Measurements from ENCODE around the gene NPAS2. TPM values are rescaled to one million over a fixed set of nuclear protein-coding genes. Genes with fewer than 3 reads are reported as not detected.

Gene NPAS2
- total RNA-seq, 2 donors from 2014 or later, result 30.1 to 56.9 TPM

DNA sequence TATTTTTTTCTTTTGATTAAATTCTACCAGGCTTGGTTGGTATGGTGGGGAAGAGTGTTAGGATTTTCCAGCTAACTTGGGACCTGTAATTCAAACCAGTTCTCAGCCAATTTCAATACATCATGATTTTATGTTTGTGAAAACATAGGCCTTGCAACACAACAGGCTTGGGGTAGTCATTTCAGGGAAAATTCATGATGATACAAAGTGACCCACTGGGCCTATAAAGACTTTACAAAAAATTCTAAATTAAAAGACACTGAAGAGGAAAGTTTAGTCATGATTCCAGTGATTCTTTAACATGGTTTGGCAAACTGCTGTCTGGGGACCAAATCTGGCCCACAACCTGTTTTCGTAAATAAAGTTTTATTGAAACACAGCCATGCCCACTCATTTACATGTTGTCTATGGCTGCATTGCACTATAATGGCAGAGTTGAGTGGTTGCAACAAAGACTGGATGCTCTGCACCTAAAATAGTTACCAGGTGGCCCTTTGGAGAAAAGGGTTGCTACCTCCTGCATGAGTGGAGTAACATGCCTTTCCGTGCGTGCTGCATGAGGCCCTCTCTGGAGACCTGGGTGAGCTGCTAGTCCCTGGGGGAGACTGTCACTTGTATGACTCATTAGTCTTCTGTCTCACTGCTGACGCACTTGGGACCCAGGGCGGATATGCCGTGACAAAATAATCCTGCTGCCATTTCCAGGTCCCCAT lies 73.6 kb downstream of the NPAS2 start:
- DNase-seq (ENCODE audit: low spot score), result no peak
- intact Hi-C loops (cut with DNase I), result no loop called here

GRCh38 chr2:100894105-100894795 lies 74.3 kb downstream of the NPAS2 start:
- DNase-seq (ENCODE audit: low spot score), result no peak
- intact Hi-C loops (cut with DNase I), result no loop called here

- DNase-seq (ENCODE audit: low spot score), result no peak
- intact Hi-C loops (cut with DNase I), result no loop called here
These were observed 74.8 kb downstream of the NPAS2 start for GRCh38 chr2:100894796-100895156.

- intact Hi-C loops (cut with DNase I), result no loop called here
- no peak for DNase-seq (ENCODE audit: low spot score)
These were observed 75.5 kb downstream of the NPAS2 start for GRCh38 chr2:100895402-100895801.

DNA sequence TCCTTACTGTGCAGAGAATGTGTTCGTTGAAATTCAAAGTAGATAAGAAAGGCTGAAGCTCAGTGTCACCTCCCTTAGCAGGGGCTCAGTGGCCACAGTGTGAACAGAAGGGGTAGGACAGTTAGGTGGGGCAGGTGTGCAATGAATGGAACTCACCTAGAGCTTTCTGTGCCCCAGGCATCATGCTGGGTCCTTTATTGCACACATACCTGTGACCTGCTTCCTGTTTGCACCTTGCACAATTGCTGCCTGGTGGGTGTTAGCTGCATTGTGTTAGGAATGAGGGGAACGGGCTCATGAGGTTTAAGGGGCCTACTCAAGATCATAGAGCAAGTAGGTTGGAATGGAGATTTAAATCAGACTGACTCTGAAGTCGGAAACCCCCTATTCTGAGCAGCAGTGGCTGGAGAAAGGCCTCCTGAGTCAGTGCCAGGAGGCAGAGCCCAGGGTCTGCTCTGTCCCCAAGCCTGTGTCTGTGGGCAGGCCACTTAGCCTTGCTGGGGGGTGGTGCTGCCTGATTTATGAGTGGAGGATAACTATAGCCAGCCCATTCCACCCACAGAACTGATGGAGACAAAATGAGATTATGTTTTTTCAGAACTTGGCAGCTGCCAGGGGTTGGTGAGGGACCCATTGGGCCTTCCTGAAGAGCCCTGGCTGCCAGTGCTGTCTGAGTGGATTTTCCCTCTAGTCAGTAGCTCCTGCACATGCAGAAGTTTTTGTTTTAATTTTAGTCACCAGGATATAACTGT lies 76.2 kb downstream of the NPAS2 start:
- intact Hi-C loops (cut with DNase I), result no loop called here
- no peak for DNase-seq (ENCODE audit: low spot score)

DNA sequence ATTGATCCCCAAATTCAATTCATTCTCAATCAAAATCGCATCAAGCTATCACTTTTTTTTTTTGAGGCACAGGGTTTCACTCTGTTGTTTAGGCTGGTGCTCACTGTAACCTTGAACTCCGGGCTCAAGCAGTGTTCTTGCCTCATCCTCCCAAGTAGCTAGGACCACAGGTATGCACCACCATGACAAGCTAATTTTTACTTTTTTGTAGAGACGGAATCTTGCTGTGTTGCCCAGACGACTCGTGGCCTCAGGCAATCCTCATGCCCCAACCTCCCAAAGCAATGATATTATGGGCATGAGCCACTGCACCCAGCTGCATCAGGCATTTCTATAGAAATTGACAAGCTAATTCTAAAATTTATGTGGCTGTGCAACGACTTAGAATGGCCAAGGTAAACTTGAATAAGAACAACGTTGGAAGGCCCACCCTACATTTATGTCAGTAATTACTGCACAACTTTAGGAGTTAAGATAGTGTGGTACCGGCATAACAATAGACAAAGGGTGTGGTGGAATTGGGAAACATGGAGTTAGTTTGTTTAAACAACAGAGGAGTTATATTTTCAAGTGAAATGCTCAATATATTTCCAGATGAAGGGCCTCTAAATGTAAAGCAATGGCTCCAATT lies 78.2 kb downstream of the NPAS2 start:
- no peak for DNase-seq (ENCODE audit: low spot score)
- intact Hi-C loops (cut with DNase I), result no loop called here

DNA sequence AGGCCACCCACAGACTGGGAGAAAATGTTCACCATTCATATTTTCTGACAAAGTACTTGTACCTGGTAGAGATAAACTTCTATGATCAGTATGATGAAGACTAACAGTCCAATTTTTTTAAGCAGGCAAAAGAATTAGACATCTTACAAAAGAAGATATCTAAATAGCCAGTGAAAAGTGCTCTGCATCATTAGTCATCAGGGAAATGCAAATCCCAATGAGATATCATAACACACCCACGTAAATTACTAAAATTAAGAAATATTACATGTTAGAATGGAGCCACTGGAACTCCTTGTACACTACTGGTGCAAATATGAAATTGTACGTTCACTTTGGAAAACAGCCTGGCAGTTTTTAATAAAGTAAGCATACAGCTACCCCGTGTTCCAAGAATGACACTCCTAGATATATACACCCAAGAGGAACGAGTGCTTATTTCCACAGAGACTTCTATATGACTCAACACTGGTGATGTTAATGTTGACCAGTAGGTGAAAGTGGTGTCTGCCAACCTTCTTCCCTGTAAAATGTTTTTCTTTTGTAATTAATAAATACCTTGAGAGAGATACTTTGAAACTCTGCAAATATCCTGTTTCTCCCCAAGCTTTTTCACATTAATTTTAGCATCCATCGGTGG lies 80.3 kb downstream of the NPAS2 start:
- intact Hi-C loops (cut with DNase I), result no loop called here

DNA sequence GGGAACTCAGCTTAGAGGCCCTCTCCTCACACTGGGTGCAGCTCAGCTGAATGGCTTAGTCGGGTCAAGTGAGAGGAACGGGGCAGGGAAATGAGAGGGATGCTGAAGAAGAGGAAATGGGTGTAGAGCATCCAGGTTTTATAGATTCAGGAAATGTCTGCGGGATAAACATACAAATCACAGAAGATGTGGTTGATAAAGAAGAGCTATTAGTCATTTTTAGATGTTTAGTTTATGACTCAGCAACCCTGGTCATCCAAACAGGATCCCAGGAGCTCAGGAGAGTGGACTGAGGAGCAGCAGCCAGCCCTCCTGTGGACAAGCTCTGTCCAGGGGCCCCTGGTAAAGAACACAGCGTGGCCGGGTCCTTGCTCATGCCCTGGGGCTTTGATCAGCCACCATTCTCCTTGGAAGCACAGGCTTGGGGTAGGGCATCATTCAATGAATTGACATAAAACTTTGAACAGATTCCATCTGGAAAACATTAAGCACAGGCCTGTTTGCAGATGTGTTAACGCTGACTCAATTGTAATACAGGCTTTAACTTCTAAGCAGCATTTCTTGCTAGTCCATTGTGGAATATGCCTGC lies 83.0 kb downstream of the NPAS2 start:
- DNase-seq (ENCODE audit: low spot score), result no peak
- intact Hi-C loops (cut with DNase I), result no loop called here

More for the DNA sequence above, 80.3 kb downstream of the NPAS2 start:
- no peak for DNase-seq (ENCODE audit: low spot score)

DNA sequence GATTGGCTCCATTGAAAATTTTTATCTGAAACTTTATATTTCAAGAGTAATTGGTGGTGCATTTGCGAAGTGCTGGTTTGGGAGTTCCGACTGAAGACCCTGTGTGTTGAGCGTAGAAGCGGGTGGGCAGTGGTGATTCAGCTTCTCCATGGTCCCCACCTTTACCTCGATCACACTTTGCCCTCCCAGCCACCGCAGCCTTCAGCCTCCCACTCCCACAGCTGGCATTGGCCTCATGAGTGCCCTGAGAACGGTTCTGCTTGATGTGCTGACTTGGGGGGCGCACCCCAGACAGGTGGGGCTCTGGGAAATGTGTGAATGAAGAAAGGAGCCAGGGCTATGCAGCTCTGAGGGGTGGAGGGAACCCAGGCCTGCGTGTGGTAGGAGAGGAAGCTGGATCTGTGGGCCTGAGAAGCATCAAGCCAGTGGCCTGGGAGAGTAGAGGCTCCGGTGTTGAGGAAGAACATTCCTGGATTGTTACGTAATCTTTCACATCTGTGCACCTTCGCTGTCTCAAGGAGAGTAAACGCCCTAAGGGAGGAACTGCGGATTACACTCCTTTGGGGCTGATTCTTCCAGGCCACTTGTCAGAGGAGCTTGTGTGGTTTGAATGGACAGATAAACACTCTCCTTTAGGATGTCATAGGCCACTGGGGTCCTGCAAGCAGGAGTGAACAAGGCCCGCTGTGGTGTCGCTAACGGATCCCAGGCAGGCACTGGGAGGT lies 83.8 kb downstream of the NPAS2 start:
- DNase-seq (ENCODE audit: low spot score), result no peak
- intact Hi-C loops (cut with DNase I), result no loop called here

- intact Hi-C loops (cut with DNase I), result no loop called here
- no peak for DNase-seq (ENCODE audit: low spot score)
These were observed 85.3 kb downstream of the NPAS2 start for GRCh38 chr2:100905132-100905805.

DNA sequence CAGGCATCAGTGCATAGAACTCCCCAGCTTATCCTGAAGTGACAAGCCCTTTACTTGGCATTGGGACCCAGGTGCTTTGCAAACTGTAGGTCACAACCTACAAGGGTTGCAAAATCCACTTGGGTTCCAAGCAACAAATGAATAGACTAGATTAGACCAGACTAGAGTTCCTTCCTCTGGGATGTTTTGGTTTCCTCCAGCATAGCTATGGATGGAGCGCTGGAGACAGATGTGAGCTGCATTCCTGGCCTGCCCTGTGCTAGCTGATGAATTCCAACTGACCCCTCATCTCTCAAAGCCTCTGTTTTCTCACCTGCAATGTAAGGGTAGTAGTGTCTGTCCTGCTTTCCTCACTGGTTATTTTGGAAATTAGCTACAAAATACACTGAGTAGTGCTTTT lies 86.2 kb downstream of the NPAS2 start:
- intact Hi-C loops (cut with DNase I), result no loop called here
- DNase-seq (ENCODE audit: low spot score), result no peak

- DNase-seq (ENCODE audit: low spot score), result no peak
- intact Hi-C loops (cut with DNase I), result no loop called here
These were observed 86.7 kb downstream of the NPAS2 start for GRCh38 chr2:100906679-100907078.

DNA sequence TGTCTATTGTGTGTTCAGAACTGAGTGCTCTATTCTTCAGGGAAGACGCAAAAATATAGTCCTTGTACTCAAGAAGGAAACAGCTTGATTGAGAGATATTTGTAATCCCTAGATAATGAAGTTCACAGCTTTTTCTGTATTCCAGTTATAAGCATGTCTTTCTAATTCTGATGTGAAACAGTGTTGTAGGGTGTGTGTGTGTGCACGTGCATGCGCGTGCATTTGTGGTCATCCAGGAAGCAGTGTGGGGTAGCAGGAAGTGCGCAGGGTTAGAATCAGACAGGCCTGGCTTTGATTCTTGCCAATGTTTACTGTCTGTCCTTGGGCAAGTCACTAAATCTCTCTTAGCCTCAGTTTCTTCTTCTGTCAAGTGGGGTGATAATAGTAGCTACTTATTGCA lies 87.9 kb downstream of the NPAS2 start:
- intact Hi-C loops (cut with DNase I), result no loop called here
- no peak for DNase-seq (ENCODE audit: low spot score)

DNA sequence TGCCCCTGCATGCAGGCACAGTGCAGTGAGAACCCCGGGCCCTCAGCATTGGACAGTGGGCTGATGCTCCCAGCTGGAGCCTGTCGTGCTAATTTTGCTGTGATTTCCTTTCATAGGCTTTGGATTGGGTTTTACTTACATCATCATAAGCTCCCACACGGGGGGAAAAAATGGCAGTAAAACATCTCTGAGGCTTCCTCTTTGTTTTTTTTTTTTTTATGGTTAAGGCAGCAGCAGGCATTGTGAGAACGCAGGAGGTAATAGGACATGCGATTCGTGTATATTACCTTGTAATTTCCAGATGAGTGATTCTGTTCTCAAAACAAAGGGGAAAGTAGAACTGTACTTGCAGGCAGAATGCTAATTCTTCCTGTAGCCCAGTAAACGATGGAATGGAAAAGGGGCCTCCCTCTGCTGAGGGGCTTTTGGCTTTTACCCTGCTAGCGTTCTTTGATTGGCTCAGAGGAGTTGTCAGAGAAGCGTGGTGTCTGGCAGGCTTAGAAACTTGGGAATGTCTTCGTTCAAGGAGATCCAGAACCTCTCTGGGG lies 89.7 kb downstream of the NPAS2 start:
- intact Hi-C loops (cut with DNase I), result no loop called here
- DNase-seq (ENCODE audit: low spot score), result no peak

GRCh38 chr2:100910111-100910510 lies 90.2 kb downstream of the NPAS2 start:
- intact Hi-C loops (cut with DNase I), result no loop called here
- no peak for DNase-seq (ENCODE audit: low spot score)

DNA sequence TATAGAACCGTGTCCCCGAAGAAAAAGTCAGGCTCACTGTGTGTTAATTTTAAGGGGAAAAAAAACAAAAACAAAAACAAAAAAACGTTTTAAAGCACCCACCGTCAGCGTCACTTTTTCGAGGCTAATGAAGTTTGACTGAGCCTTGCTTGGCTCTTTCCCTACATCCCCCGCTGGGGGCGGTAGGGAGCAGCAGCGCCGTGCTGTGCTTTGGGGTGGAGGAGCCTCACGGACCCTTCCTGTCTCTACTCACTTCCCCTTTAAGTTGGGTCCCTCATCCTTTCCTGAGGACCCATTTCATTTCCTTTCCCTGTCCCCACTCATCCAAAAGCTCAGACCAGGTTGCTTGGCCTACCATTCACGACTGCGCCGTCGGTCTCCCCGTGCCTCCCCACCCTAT lies 99.4 kb downstream of the NPAS2 start:
- no peak for DNase-seq (ENCODE audit: low spot score)
- intact Hi-C loops (cut with DNase I), result no loop called here

DNA sequence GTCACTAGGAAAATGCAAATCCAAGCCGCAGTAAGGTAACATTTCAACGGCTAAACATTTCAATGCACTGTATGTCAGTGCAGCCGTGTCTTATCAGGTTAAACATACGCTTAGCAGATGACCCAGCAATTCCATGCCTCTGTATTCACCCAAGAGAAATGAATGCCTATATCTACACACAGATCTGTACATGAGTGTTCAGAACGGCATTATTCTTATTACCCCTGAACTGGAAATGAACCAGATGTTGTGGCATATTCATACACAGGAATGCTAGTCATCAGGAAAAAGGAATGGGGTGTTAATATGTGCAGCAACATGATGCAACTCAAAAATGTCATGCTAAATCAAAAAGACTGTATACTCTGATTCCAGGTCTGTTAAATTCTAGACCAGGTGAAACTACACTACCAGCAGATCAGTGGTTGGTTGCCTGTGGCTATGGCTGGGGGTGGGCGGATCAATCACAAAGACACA lies 101.8 kb downstream of the NPAS2 start:
- intact Hi-C loops (cut with DNase I), result no loop called here
- DNase-seq (ENCODE audit: low spot score), result no peak
